BLaER1 treated with 17β-estradiol and CSF1 and Interleukin-3, amounts not matched to agents 10 nM and 100 nM (cell line): ENCODE data around the gene DNAH8.

Experiments
- H3K27ac ChIP-seq, 11 experiments: shearing (Covaris generic); formaldehyde crosslinking; 2 replicates each; pipeline ENCODE4 v1.8.1; 2022
- H3K27me3 ChIP-seq, 11 experiments: shearing (Covaris generic); formaldehyde crosslinking; 2 replicates each; pipeline ENCODE4 v1.8.1; 2022
- H3K36me3 ChIP-seq, 11 experiments: shearing (Covaris generic); formaldehyde crosslinking; 2 replicates each; pipeline ENCODE4 v1.8.1; 2022
- H3K4me1 ChIP-seq, 10 experiments: shearing (Covaris generic); formaldehyde crosslinking; 2 replicates each; pipeline ENCODE4 v1.8.1; 2022
- H3K4me2 ChIP-seq, 11 experiments: shearing (Covaris generic); formaldehyde crosslinking; 2 replicates each; pipeline ENCODE4 v1.8.1; 2022
- H3K4me3 ChIP-seq, 10 experiments: shearing (Covaris generic); formaldehyde crosslinking; 2 replicates each; pipeline ENCODE4 v1.8.1; 2022
- H3K9ac ChIP-seq, 11 experiments: shearing (Covaris generic); formaldehyde crosslinking; 2 replicates each; pipeline ENCODE4 v1.8.1; 2022
- H3K9me3 ChIP-seq, 11 experiments: shearing (Covaris generic); formaldehyde crosslinking; replicated peaks in 1 of 11; 2 replicates each; pipeline ENCODE4 v1.8.1; 2022
- H4K20me1 ChIP-seq, 11 experiments: shearing (Covaris generic); formaldehyde crosslinking; 2 replicates each; pipeline ENCODE4 v1.8.1; 2022
- Cebpa-rat ChIP-seq, 11 experiments: shearing (Covaris generic); IDR thresholded peaks; 2 replicates each; pipeline ENCODE4 v1.8.1; 2022

DNAH8 gene

GRCh38 chr6:38876475-38876874, 161.4 kb downstream of the DNAH8 start:
- TF ChIP-seq Cebpa-rat (IDR thresholded peaks at IDR 0.05), result no peak
- Histone ChIP-seq H3K9ac (peak overlapping the region in 3 of 11 experiments; percentile 7 to 29 (median 28); a peak in 1 of 22 replicates), H3K4me3 (no peak overlapping the region), H3K27me3 (no peaks in the 10 kb centered on the region), H3K4me1 (peaks cover 14 to 29% (median 22%) of the 10 kb centered on the region in 10 experiments), H4K20me1 (no peaks in the 10 kb centered on the region), H3K9me3 (peaks cover 0 to 20% (median 8%) of the 10 kb centered on the region in 11 experiments; a peak in 14 of 22 replicates), H3K4me2 (peak overlapping the region; percentile 52 to 85 (median 66)), H3K36me3 (no peaks in the 10 kb centered on the region), H3K27ac (peak overlapping the region in 4 of 11 experiments; percentile 7 to 39 (median 20); a peak in 6 of 22 replicates)

- peak overlapping the region in 2 of 11 experiments; percentile 55 to 66; a peak in 3 of 22 replicates for H3K4me2 ChIP-seq
- H3K4me3 ChIP-seq, result no peak overlapping the region
- no peaks in the 10 kb centered on the region for H3K36me3 ChIP-seq
- peaks cover 0 to 20% (median 8%) of the 10 kb centered on the region in 11 experiments; a peak in 14 of 22 replicates for H3K9me3 ChIP-seq
- H3K27ac ChIP-seq, result no peak overlapping the region
- H3K9ac ChIP-seq, result no peak overlapping the region
- no peaks in the 10 kb centered on the region for H3K27me3 ChIP-seq
- no peak for TF ChIP-seq Cebpa-rat (IDR thresholded peaks at IDR 0.05)
- H3K4me1 ChIP-seq, result peaks cover 14 to 27% (median 22%) of the 10 kb centered on the region in 10 experiments
- H4K20me1 ChIP-seq, result no peaks in the 10 kb centered on the region
Observed at GRCh38 chr6:38877721-38878120, 162.6 kb downstream of the DNAH8 start.

- H3K4me3 ChIP-seq, result no peak overlapping the region
- no peaks in the 10 kb centered on the region for H3K36me3 ChIP-seq
- peaks cover 0 to 20% (median 8%) of the 10 kb centered on the region in 11 experiments; a peak in 14 of 22 replicates for H3K9me3 ChIP-seq
- no peaks in the 10 kb centered on the region for H4K20me1 ChIP-seq
- H3K27me3 ChIP-seq, result no peaks in the 10 kb centered on the region
- H3K4me1 ChIP-seq, result peaks cover 1 to 9% (median 3%) of the 10 kb centered on the region in 10 experiments; a peak in 19 of 20 replicates
- no peak overlapping the region for H3K9ac ChIP-seq
- TF ChIP-seq Cebpa-rat (IDR thresholded peaks at IDR 0.05), result no peak
- H3K27ac ChIP-seq, result no peak overlapping the region
- H3K4me2 ChIP-seq, result no peak overlapping the region
Observed at GRCh38 chr6:38882157-38882556, 167.0 kb downstream of the DNAH8 start.

- Histone ChIP-seq H3K4me3 (no peak overlapping the region), H3K9ac (no peak overlapping the region), H3K27me3 (no peaks in the 10 kb centered on the region), H4K20me1 (no peaks in the 10 kb centered on the region), H3K4me2 (no peak overlapping the region), H3K36me3 (no peaks in the 10 kb centered on the region), H3K4me1 (no peaks in the 10 kb centered on the region), H3K27ac (no peak overlapping the region), H3K9me3 (no peaks in the 10 kb centered on the region)
- TF ChIP-seq Cebpa-rat (IDR thresholded peaks at IDR 0.05), result no peak
Observed at GRCh38 chr6:38897507-38897906, 182.4 kb downstream of the DNAH8 start.

- no peak overlapping the region for H3K4me3 ChIP-seq
- no peaks in the 10 kb centered on the region for H4K20me1 ChIP-seq
- no peaks in the 10 kb centered on the region for H3K9me3 ChIP-seq
- no peak for TF ChIP-seq Cebpa-rat (IDR thresholded peaks at IDR 0.05)
- H3K4me1 ChIP-seq, result no peaks in the 10 kb centered on the region
- H3K9ac ChIP-seq, result no peak overlapping the region
- H3K27ac ChIP-seq, result no peak overlapping the region
- no peak overlapping the region for H3K4me2 ChIP-seq
- no peaks in the 10 kb centered on the region for H3K36me3 ChIP-seq
- no peaks in the 10 kb centered on the region for H3K27me3 ChIP-seq
Observed at GRCh38 chr6:38901802-38902522, 186.9 kb downstream of the DNAH8 start.

- no peak overlapping the region for H3K9ac ChIP-seq
- no peaks in the 10 kb centered on the region for H3K9me3 ChIP-seq
- H3K4me1 ChIP-seq, result peaks cover 0 to 13% (median 8%) of the 10 kb centered on the region in 10 experiments; a peak in 12 of 20 replicates
- H3K36me3 ChIP-seq, result no peaks in the 10 kb centered on the region
- no peak overlapping the region for H3K27ac ChIP-seq
- no peaks in the 10 kb centered on the region for H4K20me1 ChIP-seq
- no peak overlapping the region for H3K4me3 ChIP-seq
- no peaks in the 10 kb centered on the region for H3K27me3 ChIP-seq
- no peak overlapping the region for H3K4me2 ChIP-seq
- no peak for TF ChIP-seq Cebpa-rat (IDR thresholded peaks at IDR 0.05)
Observed at GRCh38 chr6:38906582-38906981, 191.5 kb downstream of the DNAH8 start.

- H3K36me3 ChIP-seq, result no peaks in the 10 kb centered on the region
Observed at GRCh38 chr6:38907264-38907663, 192.2 kb downstream of the DNAH8 start.

GRCh38 chr6:38909015-38909730, 194.1 kb downstream of the DNAH8 start:
- Histone ChIP-seq H4K20me1 (no peaks in the 10 kb centered on the region), H3K27me3 (no peaks in the 10 kb centered on the region), H3K36me3 (no peaks in the 10 kb centered on the region), H3K27ac (peak overlapping the region in 1 of 11 experiments; percentile 38; a peak in 2 of 22 replicates), H3K4me3 (no peak overlapping the region), H3K4me1 (peaks cover 0 to 13% (median 8%) of the 10 kb centered on the region in 10 experiments; a peak in 12 of 20 replicates), H3K9me3 (no peaks in the 10 kb centered on the region), H3K4me2 (peak overlapping the region in 8 of 11 experiments; percentile 4 to 56 (median 33); a peak in 14 of 22 replicates), H3K9ac (no peak overlapping the region)
- TF ChIP-seq Cebpa-rat (IDR thresholded peaks at IDR 0.05), result peak in 3 of 11 experiments; percentile 10 to 58 (median 12); a peak in 1 of 22 replicates

More at GRCh38 chr6:38907264-38907663, 192.2 kb downstream of the DNAH8 start:
- H3K4me1 ChIP-seq, result peaks cover 0 to 13% (median 8%) of the 10 kb centered on the region in 10 experiments; a peak in 12 of 20 replicates
- no peak overlapping the region for H3K4me2 ChIP-seq
- H3K9ac ChIP-seq, result no peak overlapping the region
- no peaks in the 10 kb centered on the region for H3K9me3 ChIP-seq
- H3K27ac ChIP-seq, result no peak overlapping the region
- no peak for TF ChIP-seq Cebpa-rat (IDR thresholded peaks at IDR 0.05)
- no peak overlapping the region for H3K4me3 ChIP-seq
- no peaks in the 10 kb centered on the region for H4K20me1 ChIP-seq
- H3K27me3 ChIP-seq, result no peaks in the 10 kb centered on the region

GRCh38 chr6:38910207-38910606, 195.1 kb downstream of the DNAH8 start:
- Histone ChIP-seq H3K27me3 (no peaks in the 10 kb centered on the region), H3K9me3 (no peaks in the 10 kb centered on the region), H3K4me1 (peaks cover 0 to 13% (median 8%) of the 10 kb centered on the region in 10 experiments; a peak in 12 of 20 replicates), H3K36me3 (no peaks in the 10 kb centered on the region), H3K9ac (no peak overlapping the region), H3K27ac (no peak overlapping the region; a peak in 1 of 22 replicates), H3K4me2 (peak overlapping the region in 4 of 11 experiments; percentile 13 to 31 (median 18); a peak in 5 of 22 replicates), H4K20me1 (no peaks in the 10 kb centered on the region), H3K4me3 (no peak overlapping the region)
- no peak for TF ChIP-seq Cebpa-rat (IDR thresholded peaks at IDR 0.05)
